ENCODE measurements around the gene PPP1R9B.

DNA sequence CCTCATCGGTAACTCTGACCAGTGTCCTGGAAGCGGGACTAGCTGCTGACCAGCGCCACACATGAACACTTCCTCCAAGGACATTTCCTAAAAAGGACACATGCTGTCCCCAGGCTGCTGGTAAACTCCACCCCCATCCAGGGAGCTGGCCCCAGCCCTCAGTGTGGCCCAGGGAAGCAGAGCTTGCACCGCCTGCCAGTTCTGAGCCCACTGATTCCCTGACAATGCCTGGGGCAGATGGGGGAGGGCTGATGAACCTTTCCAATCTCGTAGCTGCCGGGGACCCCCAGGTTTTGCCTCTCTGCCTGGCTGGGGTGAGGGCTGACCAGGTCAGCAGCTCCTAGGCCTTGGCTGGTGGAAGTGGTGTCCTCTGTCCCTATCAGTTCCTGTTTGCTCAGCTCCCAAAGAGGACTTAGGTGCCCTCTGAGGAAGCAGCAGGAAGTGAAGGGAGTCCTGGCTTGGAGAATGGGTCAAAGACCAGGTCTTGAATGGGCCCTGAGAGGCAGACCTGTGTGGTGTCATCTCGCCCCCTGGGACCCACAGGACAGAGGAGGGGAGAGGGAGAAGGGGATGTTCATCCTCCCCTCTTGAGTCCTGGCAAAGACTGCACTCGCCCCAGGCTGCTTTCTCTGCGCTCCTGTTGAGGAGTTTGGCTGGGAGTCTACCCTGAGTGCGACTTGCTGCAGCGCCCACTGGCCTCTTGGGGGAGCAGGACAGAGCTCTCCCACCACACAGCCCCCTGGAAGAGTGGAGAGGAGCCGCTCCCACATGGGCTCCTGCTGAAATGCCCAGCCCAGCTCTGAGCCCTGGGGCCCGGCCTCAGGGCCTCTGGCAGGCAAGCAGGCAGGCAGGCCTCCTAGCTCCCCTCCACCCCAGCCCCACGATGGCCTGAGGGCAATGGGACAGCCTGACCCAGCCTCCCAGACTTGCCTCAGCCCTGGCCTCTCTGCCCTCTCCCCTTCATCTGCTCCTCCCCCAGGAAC, 38.5 kb downstream of the PPP1R9B start:
- TF ChIP-seq EZH2 (IDR thresholded peaks at IDR 0.05): no peak
- TF ChIP-seq POLR2AphosphoS5 (IDR thresholded peaks at IDR 0.05; ENCODE audit: borderline replicate concordance, low read depth, low read length): peak; percentile 6
- no peak for TF ChIP-seq FOXP2 (optimal IDR thresholded peaks at IDR 0.05; ENCODE audit: control extremely low read depth, extremely low read length, insufficient read depth)
